Fibroblast of pulmonary artery (primary cell): ENCODE results near the gene PAFAH1B2.

ENCODE experiments used
- DNase-seq: peaks from one replicate; pipeline ENCODE4 v3.0.0-alpha.2; 2010; ENCODE audit warnings: low read depth
- H3K4me3 ChIP-seq: replicated peaks from 2 replicates; pipeline ENCODE4 v1.5.1; 2011; ENCODE audit warnings: low read depth, mild to moderate bottlenecking, control low read depth, low read length, moderate library complexity
- CTCF ChIP-seq: IDR thresholded peaks from 2 replicates; pipeline ENCODE4 v1.5.1; 2011; ENCODE audit warnings: mild to moderate bottlenecking, control low read depth, low read length, inconsistent platforms; ENCODE audit errors: missing control alignments

Gene PAFAH1B2

GRCh38 chr11:117214404-117215110 is 70.5 kb downstream of the PAFAH1B2 start:
- no peak overlapping the region for H3K4me3 ChIP-seq
- TF ChIP-seq CTCF = no peak
- no peak for DNase-seq

GRCh38 chr11:117217141-117218084 is 73.3 kb downstream of the PAFAH1B2 start:
- TF ChIP-seq CTCF = no peak
- peak; percentile 98 for DNase-seq
- no peak overlapping the region for H3K4me3 ChIP-seq

GRCh38 chr11:117218133-117218915 is 74.2 kb downstream of the PAFAH1B2 start:
- DNase-seq = peak; percentile 88
- H3K4me3 ChIP-seq = no peak overlapping the region
- TF ChIP-seq CTCF = no peak

- TF ChIP-seq CTCF = no peak
- no peak overlapping the region for H3K4me3 ChIP-seq
- DNase-seq = no peak
These were observed 74.9 kb downstream of the PAFAH1B2 start for GRCh38 chr11:117219001-117219400.

- no peak overlapping the region for H3K4me3 ChIP-seq
- DNase-seq = no peak
- no peak for TF ChIP-seq CTCF
These were observed 75.4 kb downstream of the PAFAH1B2 start for GRCh38 chr11:117219455-117219854.

- no peak for TF ChIP-seq CTCF
- DNase-seq = no peak
- no peak overlapping the region for H3K4me3 ChIP-seq
These were observed 75.9 kb downstream of the PAFAH1B2 start for GRCh38 chr11:117219995-117220394.
